ENCODE results near the gene CZIB. TPM values are rescaled to one million over a fixed set of nuclear protein-coding genes. Genes with fewer than 3 reads are reported as not detected.

The CZIB gene
- total RNA-seq = 40.3 and 61.6 TPM in 2 replicates

DNA sequence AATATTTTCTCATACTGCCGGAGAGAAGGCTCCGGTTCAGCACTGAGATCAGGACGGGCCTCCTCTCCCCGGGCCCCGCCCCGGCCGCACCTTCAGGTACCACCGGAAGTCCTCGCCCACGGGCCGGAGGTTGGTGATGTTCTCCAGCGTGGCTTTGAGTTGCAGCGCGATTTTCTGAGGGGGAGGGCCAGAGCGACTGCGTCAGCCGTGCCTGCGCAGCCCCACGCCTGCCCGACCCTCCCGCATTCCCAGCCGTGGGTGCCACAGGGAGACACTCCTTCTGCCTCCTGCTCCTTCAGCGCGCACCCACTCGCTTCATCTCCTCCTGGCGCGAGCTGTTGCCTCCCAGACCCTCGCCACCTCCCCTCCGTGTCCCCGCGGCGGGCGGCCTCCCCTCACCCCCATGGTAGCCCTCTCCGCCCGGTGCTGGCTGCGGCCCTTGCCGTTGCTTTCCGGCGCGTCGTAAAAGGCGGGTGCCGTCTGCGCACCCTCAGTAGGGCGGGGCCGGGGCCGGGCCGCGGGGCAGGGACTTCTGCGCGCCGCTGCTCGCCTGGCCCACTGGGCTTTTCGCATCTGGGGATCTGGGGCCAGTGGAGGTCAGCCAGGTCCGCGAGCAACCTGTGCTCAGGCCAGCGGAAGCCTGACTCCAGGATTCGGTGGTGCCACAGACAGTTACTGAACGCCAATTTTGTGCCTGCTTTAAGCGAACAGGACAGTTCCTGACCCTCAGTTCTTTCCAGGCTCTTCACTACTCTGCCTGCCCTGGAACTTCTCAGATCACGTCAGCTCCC lies at the start of gene CZIB:
Gene CZIB (minus strand): TSS at position 464 of the 791 bp plus-strand sequence. CDS start 59 bp downstream, at position 405.

DNA sequence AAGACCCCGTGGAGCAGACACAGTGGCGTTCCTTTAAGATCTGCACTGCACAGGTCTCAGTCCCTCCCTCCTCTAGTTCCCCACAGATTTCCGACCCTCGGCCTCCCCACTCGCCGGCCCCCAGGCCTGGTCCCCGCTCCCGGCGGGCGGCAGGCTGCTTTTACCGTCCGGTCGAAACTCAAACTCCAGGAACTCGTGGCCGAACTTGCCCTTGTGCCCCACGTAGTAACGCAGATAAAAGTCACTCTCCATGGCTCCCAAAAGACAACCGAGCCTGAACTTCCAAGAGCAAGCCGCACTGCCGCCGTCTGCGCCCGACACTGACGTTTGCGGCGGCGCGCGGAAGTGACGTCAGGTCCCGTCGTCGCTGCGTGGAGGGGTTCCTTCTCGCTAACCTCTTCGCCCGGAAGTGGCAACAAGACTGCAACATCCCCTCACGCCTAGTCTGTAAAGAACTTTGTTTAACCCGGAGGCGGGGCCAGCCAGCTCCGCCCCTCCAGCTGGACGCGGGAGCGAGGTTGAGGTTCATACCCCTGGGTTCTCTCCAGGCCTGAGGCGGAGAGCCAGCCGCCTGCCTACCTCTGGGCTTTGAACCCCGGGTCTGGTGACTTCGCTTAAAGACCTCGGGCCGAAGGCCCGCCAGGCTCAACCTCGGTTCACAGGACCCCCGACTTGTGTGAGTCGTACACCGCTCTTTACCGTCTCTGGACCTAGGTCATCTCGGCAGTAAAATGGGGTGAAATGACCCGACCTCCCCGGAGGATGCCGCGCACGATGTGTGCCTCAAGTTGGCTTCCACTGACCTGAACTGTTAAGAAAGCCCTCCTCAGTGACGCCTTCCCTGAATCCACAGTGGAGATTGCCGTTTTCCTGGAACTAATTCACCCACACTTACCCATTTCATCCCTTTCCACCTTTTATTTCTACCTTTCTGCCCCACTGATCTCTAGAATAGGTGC lies 18.0 kb upstream of the CZIB start, which contains the start of gene MAGOH:
Gene MAGOH (minus strand): TSS at position 322 of the 959 bp plus-strand sequence. CDS start 70 bp downstream, at position 252.

GRCh38 chr1:53196485-53197290 lies 23.7 kb downstream of the CZIB start, which contains the start of gene CPT2:
Gene CPT2 (plus strand): TSS chr1:53196824. CDS start chr1:53196944, 120 bp downstream.

Other genes with a start within 250 kb of the CZIB start
- 12.1 and 18.5 TPM in 2 replicates for gene PODN, start 158.4 kb downstream of the CZIB start, total RNA-seq
- gene SLC1A7, start 78.0 kb downstream of the CZIB start, total RNA-seq = 0.97 TPM in 1 of 2 replicates, not detected in the other
- 13.7 and 27.4 TPM in 2 replicates for gene CPT2, start 23.8 kb downstream of the CZIB start, total RNA-seq
- gene MAGOH, start 17.9 kb upstream of the CZIB start, total RNA-seq = 21.7 and 22.5 TPM in 2 replicates
- gene LRP8, start 107.4 kb upstream of the CZIB start, total RNA-seq = 12.3 and 16.4 TPM in 2 replicates
- gene DMRTB1, start 238.8 kb upstream of the CZIB start, total RNA-seq = not detected in 2 replicates

All from cardiac atrium fibroblast (primary cell).